SK-N-SH (cell line): ENCODE measurements around the gene CHGA. TPM values are rescaled to one million over a fixed set of nuclear protein-coding genes. Genes with fewer than 3 reads are reported as not detected.

Experiments
- CTCF ChIA-PET: fragments of 300-600, 350-600 bp; formaldehyde crosslinking; extraction: SDS; loops from one replicate; lab custom pipeline; 2021; lab: Yijun Ruan, JAX
- POLR2A ChIA-PET: fragments of 350-600 bp; sonication (Branson Sonifier 250); formaldehyde crosslinking; extraction: SDS; loops from one replicate; lab custom pipeline; 2020; ENCODE audit warnings: antibody characterized with exemption, inconsistent platforms; lab: Yijun Ruan, JAX
- DNase-seq: peaks from one replicate; pipeline ENCODE4 v3.0.0; 2012
- H2AFZ ChIP-seq: fragments of 200-600 bp; sonication (generic); 2 replicates; pipeline ENCODE4 v1.8.1; 2016; ENCODE audit warnings: antibody characterized with exemption, mild to moderate bottlenecking, low read depth
- H3F3A ChIP-seq: fragments of 200-600 bp; sonication (generic); replicated peaks from 2 replicates; pipeline ENCODE3; 2016; ENCODE audit warnings: antibody characterized with exemption, mild to moderate bottlenecking; ENCODE audit not compliant: insufficient read depth
- H3K27ac ChIP-seq, 2 experiments: fragments of 200-500 bp in 1 of 2; fragments of 200-600 bp in 1 of 2; sonication (Bioruptor generic) in 1 of 2; sonication (generic), shearing (Covaris generic) in 1 of 2; 2 replicates each; pipeline versions ENCODE4 v1.5.1 to v1.6.1; 2014 to 2016; ENCODE audit warnings: low read depth in 2 of 2, inconsistent platforms in 1 of 2, low read length in 1 of 2, mild to moderate bottlenecking in 1 of 2, mixed read lengths in 1 of 2
- H3K27me3 ChIP-seq: fragments of 200-600 bp; sonication (generic), shearing (Covaris generic); 2 replicates; pipeline ENCODE4 v1.6.1; 2016; ENCODE audit warnings: mixed run types; ENCODE audit not compliant: insufficient read depth
- H3K36me3 ChIP-seq, 2 experiments: fragments of 200-500 bp in 1 of 2; fragments of 200-600 bp in 1 of 2; sonication (Bioruptor generic) in 1 of 2; sonication (generic) in 1 of 2; replicated peaks in 1 of 2; 2 replicates each; pipeline versions ENCODE3 to v1.5.1; 2014 to 2016; ENCODE audit warnings: low read length in 1 of 2, mild to moderate bottlenecking in 1 of 2; ENCODE audit not compliant: insufficient read depth in 2 of 2, control insufficient read depth in 1 of 2
- H3K4me1 ChIP-seq, 2 experiments: fragments of 200-500 bp in 1 of 2; fragments of 200-600 bp in 1 of 2; sonication (Bioruptor generic) in 1 of 2; sonication (generic), shearing (Covaris generic) in 1 of 2; 2 replicates each; pipeline versions ENCODE4 v1.5.1 to v1.6.1; 2014 to 2016; ENCODE audit warnings: low read depth in 1 of 2, low read length in 1 of 2, mixed run types in 1 of 2; ENCODE audit not compliant: insufficient read depth in 2 of 2, control insufficient read depth in 1 of 2
- H3K4me2 ChIP-seq: fragments of 200-600 bp; sonication (generic), shearing (Covaris generic); 2 replicates; pipeline ENCODE4 v1.6.1; 2017; ENCODE audit warnings: mixed run types
- H3K4me3 ChIP-seq, 2 experiments: fragments of 200-500 bp in 1 of 2; fragments of 200-600 bp in 1 of 2; sonication (Bioruptor generic) in 1 of 2; sonication (generic), shearing (Covaris generic) in 1 of 2; 2 replicates each; pipeline versions ENCODE4 v1.5.1 to v1.8.1; 2014 to 2016; ENCODE audit warnings: low read depth in 2 of 2, inconsistent platforms in 1 of 2, low read length in 1 of 2, mild to moderate bottlenecking in 1 of 2, mixed read lengths in 1 of 2, moderate library complexity in 1 of 2
- H3K79me2 ChIP-seq: fragments of 200-600 bp; sonication (generic); 2 replicates; pipeline ENCODE4 v1.8.1; 2017; ENCODE audit warnings: mild to moderate bottlenecking; ENCODE audit not compliant: insufficient read depth
- H3K9ac ChIP-seq: fragments of 200-600 bp; sonication (generic); 2 replicates; pipeline ENCODE4 v1.6.1; 2017; ENCODE audit warnings: mixed run types
- H3K9me2 ChIP-seq: fragments of 200-600 bp; sonication (generic); 2 replicates; pipeline ENCODE4 v1.6.1; 2017; ENCODE audit warnings: mixed run types
- H3K9me3 ChIP-seq: fragments of 200-600 bp; sonication (generic); 2 replicates; pipeline ENCODE4 v1.6.1; 2017; ENCODE audit warnings: mixed run types, mild to moderate bottlenecking, moderate library complexity
- H4K20me1 ChIP-seq: fragments of 200-600 bp; sonication (generic); 2 replicates; pipeline ENCODE4 v1.6.1; 2017; ENCODE audit warnings: mild to moderate bottlenecking, mixed run types; ENCODE audit not compliant: insufficient read depth
- CHD2 ChIP-seq: fragments of 150-350 bp; IDR thresholded peaks from 2 replicates; pipeline ENCODE4 v1.6.1; 2018; ENCODE audit warnings: low read length; ENCODE audit not compliant: partially characterized antibody
- CTCF ChIP-seq: fragments of 200-600 bp; sonication (generic); IDR thresholded peaks from 2 replicates; pipeline ENCODE4 v1.6.1; 2017; ENCODE audit warnings: antibody characterized with exemption, mild to moderate bottlenecking, moderate library complexity
- ELF1 ChIP-seq: IDR thresholded peaks from 2 replicates; pipeline ENCODE4 v1.4.0; 2012
- FOSL2 ChIP-seq: IDR thresholded peaks from 2 replicates; pipeline ENCODE4 v1.4.0; 2012; ENCODE audit warnings: low read depth, mild to moderate bottlenecking, moderate library complexity, borderline replicate concordance
- FOXJ3 ChIP-seq: sonication (generic); formaldehyde crosslinking; IDR thresholded peaks from 2 replicates; pipeline ENCODE4 v1.5.1; 2020; ENCODE audit warnings: mild to moderate bottlenecking, missing genetic modification reagents
- FOXM1 ChIP-seq: IDR thresholded peaks from 2 replicates; pipeline ENCODE4 v1.4.0; 2012; ENCODE audit warnings: low read depth, mild to moderate bottlenecking
- NFIC ChIP-seq: IDR thresholded peaks from 2 replicates; pipeline ENCODE4 v1.4.0; 2012; ENCODE audit warnings: borderline replicate concordance
- NRF1 ChIP-seq: IDR thresholded peaks from 2 replicates; pipeline ENCODE4 v1.6.1; 2012; ENCODE audit warnings: low read depth, mild to moderate bottlenecking, low read length
- PBX3 ChIP-seq: IDR thresholded peaks from 2 replicates; pipeline ENCODE4; 2012
- RCOR1 ChIP-seq: fragments of 150-350 bp; IDR thresholded peaks from 2 replicates; pipeline ENCODE4 v1.6.1; 2017; ENCODE audit warnings: antibody characterized with exemption, low read length
- RXRA ChIP-seq: IDR thresholded peaks from 2 replicates; pipeline ENCODE4 v1.4.0; 2012; ENCODE audit warnings: low read depth, mild to moderate bottlenecking, borderline replicate concordance
- SIN3A ChIP-seq: IDR thresholded peaks from 2 replicates; pipeline ENCODE4 v1.6.1; 2012; ENCODE audit warnings: low read depth, mild to moderate bottlenecking, low read length, moderate library complexity, borderline replicate concordance
- TAF1 ChIP-seq: IDR thresholded peaks from 2 replicates; pipeline ENCODE4 v1.6.1; 2012; ENCODE audit warnings: low read depth, mild to moderate bottlenecking, low read length, moderate library complexity, borderline replicate concordance
- YY1 ChIP-seq: IDR thresholded peaks from 2 replicates; pipeline ENCODE4 v1.4.0; 2012; ENCODE audit warnings: low read depth, mild to moderate bottlenecking
- WGBS: methylation state at CpG from one replicate; pipeline ENCODE4 v1.1.6; 2017; ENCODE audit warnings: low lambda C conversion rate; 5-methylcytosine and 5-hydroxymethylcytosine counted together
- polyA plus RNA-seq, 3 experiments: library from polyadenylated mRNA; depleted of rRNA; stranded (reverse); fragments of >200 nt; gene quantifications; 2 replicates each; pipeline ENCODE4 v1.2.3, GENCODE V29; 2012
- TF ChIP-seq, protein P1 (sequence below): fragments of 150-350 bp; IDR thresholded peaks from 2 replicates; pipeline ENCODE4 v1.6.1; 2016; ENCODE audit warnings: mild to moderate bottlenecking, low read depth, low read length

The CHGA gene
- polyA plus RNA-seq, 1 of the 3 experiments (the other 2 are of a cell fraction): 5.6 TPM

DNA sequence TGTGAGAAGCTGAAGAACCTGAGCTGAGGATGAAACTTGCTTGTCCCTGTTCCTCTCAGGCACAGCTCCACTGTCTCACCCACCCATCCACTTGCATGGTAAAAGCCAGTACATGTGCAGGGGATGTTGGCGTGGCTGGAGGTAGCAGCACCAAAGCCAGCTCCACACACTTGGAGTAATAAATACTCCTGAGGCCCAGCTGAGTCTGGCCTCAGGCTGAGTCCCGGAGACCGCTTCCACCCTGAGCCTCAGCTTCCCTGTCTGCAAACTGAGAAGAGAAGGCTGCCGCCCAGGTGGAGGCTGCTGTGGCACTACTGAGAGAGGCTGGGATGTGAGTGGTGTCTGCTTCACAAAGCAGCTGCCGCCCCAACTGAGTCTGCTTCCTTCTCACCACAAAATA, 19.2 kb downstream of the CHGA start:
- H3K4me1 ChIP-seq: peaks cover 0 to 44% of the 10 kb centered on the region in 2 experiments; a peak in 1 of 4 replicates
- TF ChIP-seq FOSL2 (no peak), SIN3A (no peak), RCOR1 (no peak), ELF1 (no peak), FOXJ3 (no peak), CHD2 (no peak), NRF1 (no peak), TAF1 (no peak), RXRA (no peak)
- TF ChIP-seq, protein P1, sequence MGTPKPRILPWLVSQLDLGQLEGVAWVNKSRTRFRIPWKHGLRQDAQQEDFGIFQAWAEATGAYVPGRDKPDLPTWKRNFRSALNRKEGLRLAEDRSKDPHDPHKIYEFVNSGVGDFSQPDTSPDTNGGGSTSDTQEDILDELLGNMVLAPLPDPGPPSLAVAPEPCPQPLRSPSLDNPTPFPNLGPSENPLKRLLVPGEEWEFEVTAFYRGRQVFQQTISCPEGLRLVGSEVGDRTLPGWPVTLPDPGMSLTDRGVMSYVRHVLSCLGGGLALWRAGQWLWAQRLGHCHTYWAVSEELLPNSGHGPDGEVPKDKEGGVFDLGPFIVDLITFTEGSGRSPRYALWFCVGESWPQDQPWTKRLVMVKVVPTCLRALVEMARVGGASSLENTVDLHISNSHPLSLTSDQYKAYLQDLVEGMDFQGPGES: no peak
- ChIA-PET POLR2A (interaction anchor here (0.9 to 7.1 kb wide), 2 partner anchors 8 to 19 kb away, joined by 3 to 57 read pairs; partner anchors contain the start of gene CHGA), CTCF (interaction anchor here (0.8 to 2.2 kb wide), 6 partner anchors 10 to 235 kb away, joined by 3 to 7 read pairs (median 4); no protein-coding TSS in a partner anchor)
- no peak overlapping the region for H3K4me2 ChIP-seq
- H3K9me2 ChIP-seq: no peaks in the 10 kb centered on the region
- no peaks in the 10 kb centered on the region for H3F3A ChIP-seq
- H3K9ac ChIP-seq: no peak overlapping the region
- WGBS: 100% methylated on average over 1 of the region's 5 CpGs
- peaks cover 0 to 2% of the 10 kb centered on the region in 2 experiments for H3K36me3 ChIP-seq
- H3K9me3 ChIP-seq: no peaks in the 10 kb centered on the region
- no peak overlapping the region for H2AFZ ChIP-seq
- H3K4me3 ChIP-seq: no peak overlapping the region
- no peaks in the 10 kb centered on the region for H3K27me3 ChIP-seq
- no peaks in the 10 kb centered on the region for H4K20me1 ChIP-seq
- no peaks in the 10 kb centered on the region for H3K79me2 ChIP-seq
- no peak overlapping the region; a peak in 1 of 4 replicates for H3K27ac ChIP-seq
- no peak for DNase-seq

- no peak overlapping the region for H3K9ac ChIP-seq
- no peaks in the 10 kb centered on the region for H3K79me2 ChIP-seq
- TF ChIP-seq FOXM1 (no peak), PBX3 (no peak), NFIC (no peak), YY1 (no peak), SIN3A (no peak), CTCF (no peak), CHD2 (no peak)
- no peaks in the 10 kb centered on the region for H3K9me3 ChIP-seq
- peaks cover 0 to 48% of the 10 kb centered on the region in 2 experiments; a peak in 1 of 4 replicates for H3K4me1 ChIP-seq
- 95% methylated on average over 4 of the region's 8 CpGs for WGBS
- H3K27ac ChIP-seq: no peak overlapping the region; a peak in 1 of 4 replicates
- H3F3A ChIP-seq: no peaks in the 10 kb centered on the region
- DNase-seq: no peak
- no peak overlapping the region for H3K4me3 ChIP-seq
- H3K36me3 ChIP-seq: peaks cover 0 to 4% of the 10 kb centered on the region in 2 experiments
- no peaks in the 10 kb centered on the region for H3K9me2 ChIP-seq
- POLR2A ChIA-PET: interaction anchor here (0.9 to 7.1 kb wide), 2 partner anchors 9 to 19 kb away, joined by 3 to 57 read pairs; partner anchors contain the start of gene CHGA
- H4K20me1 ChIP-seq: no peaks in the 10 kb centered on the region
- no peak overlapping the region for H3K4me2 ChIP-seq
- CTCF ChIA-PET: interaction anchor here (0.8 to 2.2 kb wide), 6 partner anchors 9 to 235 kb away, joined by 3 to 7 read pairs (median 4); no protein-coding TSS in a partner anchor
- no peak overlapping the region for H2AFZ ChIP-seq
- no peaks in the 10 kb centered on the region for H3K27me3 ChIP-seq
Measured at GRCh38 chr14:92942576-92942975, 19.6 kb downstream of the CHGA start.
